ENCODE measurements around the gene DNAJC11. TPM values are rescaled to one million over a fixed set of nuclear protein-coding genes. Genes with fewer than 3 reads are reported as not detected.
A peak's percentile ranks its signal among the peaks of the same experiment; 100 is the strongest.
"Not testable (repeated sequence)": the region's sequence is repeated elsewhere in the genome, so short reads cannot be mapped to it uniquely, and the experiment has no call there.

DNAJC11 gene
- total RNA-seq, 4 donors from 2014 or later = 62.9 to 119 (median 63.4) TPM

- no peak for TF ChIP-seq POLR2A (IDR thresholded peaks at IDR 0.05)
- TF ChIP-seq, protein P1, sequence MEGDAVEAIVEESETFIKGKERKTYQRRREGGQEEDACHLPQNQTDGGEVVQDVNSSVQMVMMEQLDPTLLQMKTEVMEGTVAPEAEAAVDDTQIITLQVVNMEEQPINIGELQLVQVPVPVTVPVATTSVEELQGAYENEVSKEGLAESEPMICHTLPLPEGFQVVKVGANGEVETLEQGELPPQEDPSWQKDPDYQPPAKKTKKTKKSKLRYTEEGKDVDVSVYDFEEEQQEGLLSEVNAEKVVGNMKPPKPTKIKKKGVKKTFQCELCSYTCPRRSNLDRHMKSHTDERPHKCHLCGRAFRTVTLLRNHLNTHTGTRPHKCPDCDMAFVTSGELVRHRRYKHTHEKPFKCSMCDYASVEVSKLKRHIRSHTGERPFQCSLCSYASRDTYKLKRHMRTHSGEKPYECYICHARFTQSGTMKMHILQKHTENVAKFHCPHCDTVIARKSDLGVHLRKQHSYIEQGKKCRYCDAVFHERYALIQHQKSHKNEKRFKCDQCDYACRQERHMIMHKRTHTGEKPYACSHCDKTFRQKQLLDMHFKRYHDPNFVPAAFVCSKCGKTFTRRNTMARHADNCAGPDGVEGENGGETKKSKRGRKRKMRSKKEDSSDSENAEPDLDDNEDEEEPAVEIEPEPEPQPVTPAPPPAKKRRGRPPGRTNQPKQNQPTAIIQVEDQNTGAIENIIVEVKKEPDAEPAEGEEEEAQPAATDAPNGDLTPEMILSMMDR (IDR thresholded peaks at IDR 0.05) = no peak
- no peak overlapping the region for H3K4me3 ChIP-seq
- no peak for DNase-seq
- no peaks in the 10 kb centered on the region for H3K27me3 ChIP-seq
- H3K36me3 ChIP-seq = no peaks in the 10 kb centered on the region
- peaks cover 0 to 14% (median 6%) of the 10 kb centered on the region in 4 donors for H3K4me1 ChIP-seq
- no peaks in the 10 kb centered on the region for H3K9me3 ChIP-seq
- H3K27ac ChIP-seq = peak overlapping the region in 1 of 4 donors; percentile 14
These were observed 3.1 kb upstream of the DNAJC11 start for GRCh38 chr1:6704746-6705145.

- H3K4me3 ChIP-seq = no peak overlapping the region
- H3K27me3 ChIP-seq = no peaks in the 10 kb centered on the region
- DNase-seq = no peak
- no peak overlapping the region for H3K27ac ChIP-seq
- H3K4me1 ChIP-seq = peaks cover 0 to 21% (median 6%) of the 10 kb centered on the region in 4 donors
- TF ChIP-seq, protein P1 (IDR thresholded peaks at IDR 0.05) = no peak
- TF ChIP-seq POLR2A (IDR thresholded peaks at IDR 0.05) = no peak
- no peaks in the 10 kb centered on the region for H3K36me3 ChIP-seq
- H3K9me3 ChIP-seq = no peaks in the 10 kb centered on the region
These were observed 1.4 kb upstream of the DNAJC11 start for GRCh38 chr1:6703016-6703415.

DNA sequence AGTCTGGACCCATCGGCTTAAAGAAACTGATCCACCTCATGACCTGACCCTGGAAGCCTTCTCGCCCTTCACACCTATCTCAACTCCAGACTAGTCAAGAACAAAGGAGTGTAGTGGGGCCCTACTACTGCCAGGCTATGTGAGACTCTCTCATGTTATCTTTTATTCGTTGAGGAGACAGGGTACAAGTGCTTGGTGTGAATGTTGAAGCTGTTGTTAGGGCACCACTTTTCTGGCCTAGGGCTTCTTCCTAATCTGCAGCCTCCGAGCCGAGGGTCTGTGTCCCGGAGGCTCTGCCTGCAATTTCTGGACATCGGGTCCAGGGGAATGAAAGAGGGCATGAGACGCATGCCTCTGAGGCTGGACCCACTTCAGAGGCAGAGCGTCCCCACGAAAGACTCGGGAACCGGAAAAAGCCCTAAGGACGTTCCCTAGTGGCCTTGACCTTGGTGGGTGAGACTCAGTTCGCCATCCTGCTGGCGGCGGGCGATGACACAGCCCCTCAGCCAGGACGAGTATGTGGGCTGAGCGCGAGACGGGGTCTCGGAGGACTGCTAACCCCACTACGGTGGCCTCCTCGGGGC lies 671 bp downstream of the DNAJC11 start:
- peak overlapping the region; percentile 84 to 97 (median 89) for H3K4me3 ChIP-seq
- no peaks in the 10 kb centered on the region for H3K36me3 ChIP-seq
- H3K4me1 ChIP-seq = peaks cover 0 to 21% (median 6%) of the 10 kb centered on the region in 4 donors
- H3K9me3 ChIP-seq = no peaks in the 10 kb centered on the region
- no peaks in the 10 kb centered on the region for H3K27me3 ChIP-seq
- no peak for DNase-seq
- peak overlapping the region; percentile 74 to 88 (median 82) for H3K27ac ChIP-seq
- TF ChIP-seq, protein P1 (IDR thresholded peaks at IDR 0.05) = no peak
- no peak for TF ChIP-seq POLR2A (IDR thresholded peaks at IDR 0.05)

- peaks cover 0 to 21% (median 6%) of the 10 kb centered on the region in 4 donors for H3K4me1 ChIP-seq
- H3K27ac ChIP-seq, DNase-seq, H3K9me3 ChIP-seq, H3K4me3 ChIP-seq, H3K27me3 ChIP-seq, H3K36me3 ChIP-seq: not testable (repeated sequence)
These were observed 1.7 kb downstream of the DNAJC11 start for GRCh38 chr1:6699915-6700314.

DNA sequence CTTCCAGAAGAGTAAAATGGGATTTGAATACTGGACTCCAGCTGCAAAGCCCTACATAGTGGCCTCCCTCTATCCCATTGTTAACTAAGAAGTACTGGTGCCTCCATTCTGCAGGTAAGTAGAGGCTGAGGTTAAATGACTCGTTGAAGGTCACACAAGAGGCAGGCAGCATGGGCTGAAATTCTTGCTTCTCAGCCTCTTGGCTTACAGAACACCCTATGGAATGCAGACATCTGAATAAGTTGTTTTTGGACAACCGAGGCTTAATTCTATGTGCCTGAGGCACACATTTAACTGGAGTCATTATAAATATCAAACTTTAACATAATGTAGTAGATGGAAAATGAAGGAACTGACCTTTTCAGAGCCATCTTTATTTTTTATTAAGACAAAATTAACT lies 5.7 kb downstream of the DNAJC11 start:
- H3K4me1 ChIP-seq = peaks cover 0 to 19% (median 4%) of the 10 kb centered on the region in 4 donors
- no peak for DNase-seq
- H3K9me3 ChIP-seq = no peaks in the 10 kb centered on the region
- no peak overlapping the region for H3K27ac ChIP-seq
- no peaks in the 10 kb centered on the region for H3K27me3 ChIP-seq
- H3K4me3 ChIP-seq = no peak overlapping the region
- H3K36me3 ChIP-seq = no peaks in the 10 kb centered on the region
- TF ChIP-seq, protein P1 (IDR thresholded peaks at IDR 0.05) = no peak
- no peak for TF ChIP-seq POLR2A (IDR thresholded peaks at IDR 0.05)

DNA sequence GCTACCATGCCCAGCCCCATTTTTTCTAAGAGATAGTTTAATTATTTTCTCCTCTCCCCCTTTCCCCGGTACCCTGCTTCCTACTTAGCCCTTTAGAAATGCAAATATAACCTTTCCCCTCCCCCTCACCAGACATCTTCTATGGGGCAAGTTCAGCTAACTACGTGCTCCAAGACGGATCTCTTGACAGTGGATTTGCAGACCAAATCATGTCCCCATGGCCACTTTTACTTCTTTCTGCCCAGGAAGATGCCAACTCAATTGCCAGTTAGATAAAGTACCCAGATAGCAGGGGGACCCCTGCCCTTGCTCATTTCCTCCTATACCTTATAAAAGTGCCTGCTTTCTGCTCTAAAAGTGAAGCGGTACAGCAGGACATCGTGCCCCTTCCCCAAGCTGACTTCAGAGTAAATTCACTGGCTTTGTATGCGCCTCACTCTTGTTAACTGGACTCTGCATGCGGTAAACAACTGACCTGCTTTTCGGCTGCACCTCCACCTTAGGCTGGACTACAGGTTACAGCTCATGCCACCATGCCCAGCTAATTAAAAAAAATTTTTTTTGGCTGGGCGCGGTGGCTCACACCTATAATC lies 7.4 kb downstream of the DNAJC11 start:
- H3K9me3 ChIP-seq = no peaks in the 10 kb centered on the region
- no peak overlapping the region for H3K27ac ChIP-seq
- TF ChIP-seq, protein P1 (IDR thresholded peaks at IDR 0.05) = no peak
- no peak for TF ChIP-seq POLR2A (IDR thresholded peaks at IDR 0.05)
- no peaks in the 10 kb centered on the region for H3K27me3 ChIP-seq
- no peak overlapping the region for H3K4me3 ChIP-seq
- no peak for DNase-seq
- no peaks in the 10 kb centered on the region for H3K36me3 ChIP-seq
- H3K4me1 ChIP-seq = peaks cover 0 to 4% (median 0%) of the 10 kb centered on the region in 4 donors

Measured in Peyer's patch (tissue), 4 donors.